ENCODE results near the gene HOXD10.

HOXD10 gene

DNA sequence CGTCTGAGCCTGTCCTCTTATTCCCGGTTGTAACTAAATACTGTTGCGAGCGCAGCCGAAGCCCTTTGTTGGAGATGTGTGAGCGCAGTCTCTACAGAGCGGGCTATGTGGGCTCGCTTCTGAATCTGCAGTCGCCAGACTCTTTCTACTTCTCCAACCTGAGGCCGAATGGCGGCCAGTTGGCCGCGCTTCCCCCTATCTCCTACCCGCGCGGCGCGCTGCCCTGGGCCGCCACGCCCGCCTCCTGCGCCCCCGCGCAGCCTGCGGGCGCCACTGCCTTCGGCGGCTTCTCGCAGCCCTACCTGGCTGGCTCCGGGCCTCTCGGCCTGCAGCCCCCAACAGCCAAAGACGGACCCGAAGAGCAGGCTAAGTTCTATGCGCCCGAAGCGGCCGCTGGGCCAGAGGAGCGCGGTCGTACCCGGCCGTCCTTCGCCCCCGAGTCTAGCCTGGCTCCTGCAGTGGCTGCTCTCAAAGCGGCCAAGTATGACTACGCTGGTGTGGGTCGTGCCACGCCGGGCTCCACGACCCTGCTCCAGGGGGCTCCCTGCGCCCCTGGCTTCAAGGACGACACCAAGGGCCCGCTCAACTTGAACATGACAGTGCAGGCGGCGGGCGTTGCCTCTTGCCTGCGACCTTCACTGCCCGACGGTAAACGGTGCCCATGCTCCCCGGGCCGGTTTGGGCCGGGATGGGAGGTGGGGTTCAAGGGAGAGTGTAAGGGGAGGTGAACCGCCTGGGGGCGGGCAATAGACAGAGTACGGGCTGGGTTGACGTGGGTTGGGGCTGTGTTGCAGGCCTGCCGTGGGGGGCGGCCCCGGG lies 16.6 kb upstream of the HOXD10 start, which contains the start of gene HOXD12:
TSS of gene HOXD12 (plus strand) at position 68 of the 819 bp plus-strand sequence. CDS start at position 75, 7 bp downstream.
- no peak within 1 kb of the TSS for H3K4me3 ChIP-seq (replicated peaks in 1 of 2; ENCODE audit: low read depth in 2 of 2, low read length in 2 of 2)
- DNase-seq (ENCODE audit: low read depth in 2 of 2), result no peak
- TF ChIP-seq, protein P1, sequence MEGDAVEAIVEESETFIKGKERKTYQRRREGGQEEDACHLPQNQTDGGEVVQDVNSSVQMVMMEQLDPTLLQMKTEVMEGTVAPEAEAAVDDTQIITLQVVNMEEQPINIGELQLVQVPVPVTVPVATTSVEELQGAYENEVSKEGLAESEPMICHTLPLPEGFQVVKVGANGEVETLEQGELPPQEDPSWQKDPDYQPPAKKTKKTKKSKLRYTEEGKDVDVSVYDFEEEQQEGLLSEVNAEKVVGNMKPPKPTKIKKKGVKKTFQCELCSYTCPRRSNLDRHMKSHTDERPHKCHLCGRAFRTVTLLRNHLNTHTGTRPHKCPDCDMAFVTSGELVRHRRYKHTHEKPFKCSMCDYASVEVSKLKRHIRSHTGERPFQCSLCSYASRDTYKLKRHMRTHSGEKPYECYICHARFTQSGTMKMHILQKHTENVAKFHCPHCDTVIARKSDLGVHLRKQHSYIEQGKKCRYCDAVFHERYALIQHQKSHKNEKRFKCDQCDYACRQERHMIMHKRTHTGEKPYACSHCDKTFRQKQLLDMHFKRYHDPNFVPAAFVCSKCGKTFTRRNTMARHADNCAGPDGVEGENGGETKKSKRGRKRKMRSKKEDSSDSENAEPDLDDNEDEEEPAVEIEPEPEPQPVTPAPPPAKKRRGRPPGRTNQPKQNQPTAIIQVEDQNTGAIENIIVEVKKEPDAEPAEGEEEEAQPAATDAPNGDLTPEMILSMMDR (IDR thresholded peaks at IDR 0.05; ENCODE audit: low read depth, low read length), result no peak

DNA sequence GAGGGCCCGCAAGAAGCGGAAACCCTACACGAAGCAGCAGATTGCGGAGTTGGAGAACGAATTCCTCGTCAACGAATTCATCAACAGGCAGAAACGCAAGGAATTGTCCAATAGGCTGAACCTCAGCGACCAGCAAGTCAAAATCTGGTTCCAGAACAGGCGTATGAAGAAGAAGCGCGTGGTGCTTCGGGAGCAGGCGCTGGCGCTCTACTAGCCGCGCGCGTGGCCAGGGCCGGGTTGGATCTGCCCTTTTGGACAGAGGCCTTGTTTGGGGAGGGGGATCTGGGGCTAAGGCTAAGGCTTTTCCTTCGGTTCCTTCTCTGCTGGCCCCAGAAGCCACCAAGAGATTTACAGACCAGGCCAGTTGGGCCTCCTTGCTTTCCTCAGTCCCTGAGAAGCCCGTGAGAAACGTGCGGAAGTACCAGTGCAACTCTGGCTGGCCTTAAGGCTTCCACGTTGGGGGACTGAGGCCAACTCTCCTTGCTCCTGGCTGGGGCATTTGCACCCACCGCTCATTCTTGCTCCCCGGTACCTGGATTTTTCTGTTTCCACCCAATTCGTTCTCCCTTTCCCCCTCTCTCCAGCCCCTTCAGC lies 15.9 kb upstream of the HOXD10 start:
- H3K4me3 ChIP-seq (replicated peaks in 1 of 2; ENCODE audit: low read depth in 2 of 2, low read length in 2 of 2), result no peak overlapping the region
- TF ChIP-seq, protein P1 (IDR thresholded peaks at IDR 0.05; ENCODE audit: low read depth, low read length), result no peak
- DNase-seq (ENCODE audit: low read depth in 2 of 2), result no peak

DNA sequence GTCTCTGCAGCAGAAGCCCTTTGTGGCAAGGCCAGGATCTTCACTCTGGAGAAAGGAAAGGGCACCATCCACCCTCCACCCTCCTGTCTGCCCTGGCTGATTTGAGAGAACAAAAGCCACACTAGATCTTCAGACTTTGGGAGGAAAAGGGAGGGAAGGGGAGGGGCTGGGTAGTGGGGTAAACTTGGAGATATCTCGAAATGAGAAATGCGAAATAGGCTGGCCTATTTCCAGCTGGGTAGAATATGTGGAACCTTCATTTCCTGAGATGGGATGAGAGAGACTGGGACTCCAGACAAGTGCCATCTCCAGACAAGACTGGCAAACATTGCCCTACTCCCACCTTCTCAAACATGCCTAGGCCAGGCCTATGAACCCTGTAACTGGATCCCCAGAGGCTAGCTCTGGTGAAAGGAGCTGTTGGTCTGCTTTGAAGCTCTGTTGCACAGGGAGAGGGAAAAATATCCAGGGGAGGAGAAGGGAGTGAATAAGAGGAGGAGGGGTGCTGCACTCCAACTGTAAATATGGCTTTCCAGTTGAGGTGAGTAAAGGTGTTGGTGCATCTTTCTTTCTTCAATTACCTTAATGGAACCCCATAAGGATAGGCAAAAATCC lies 15.3 kb upstream of the HOXD10 start:
- no peak for DNase-seq (ENCODE audit: low read depth in 2 of 2)

DNA sequence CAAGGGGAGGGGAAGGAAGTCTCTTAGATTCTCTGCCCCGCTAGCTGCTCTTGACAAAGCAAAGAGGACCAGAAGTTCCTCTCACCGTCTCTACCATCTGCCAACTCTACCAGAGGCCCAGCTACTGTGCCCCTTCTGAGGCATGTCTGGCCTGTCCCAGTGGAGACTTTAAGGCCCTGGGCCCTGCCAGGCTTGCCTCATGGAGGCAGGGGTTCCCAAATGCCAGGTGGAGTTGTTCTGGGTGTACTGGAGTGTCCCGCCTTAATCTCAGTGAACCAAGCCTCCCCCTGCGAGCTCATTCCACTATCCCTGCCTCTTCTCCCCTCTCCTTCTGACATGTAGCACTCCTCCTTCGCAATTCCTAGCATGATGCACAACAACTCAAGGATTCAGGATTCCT lies 14.7 kb upstream of the HOXD10 start:
- no peak overlapping the region for H3K4me3 ChIP-seq (replicated peaks in 1 of 2; ENCODE audit: low read depth in 2 of 2, low read length in 2 of 2)
- DNase-seq (ENCODE audit: low read depth in 2 of 2), result no peak
- TF ChIP-seq, protein P1 (IDR thresholded peaks at IDR 0.05; ENCODE audit: low read depth, low read length), result no peak

More for the DNA sequence above, 15.3 kb upstream of the HOXD10 start:
- no peak overlapping the region for H3K4me3 ChIP-seq (replicated peaks in 1 of 2; ENCODE audit: low read depth in 2 of 2, low read length in 2 of 2)
- TF ChIP-seq, protein P1 (IDR thresholded peaks at IDR 0.05; ENCODE audit: low read depth, low read length), result no peak

DNA sequence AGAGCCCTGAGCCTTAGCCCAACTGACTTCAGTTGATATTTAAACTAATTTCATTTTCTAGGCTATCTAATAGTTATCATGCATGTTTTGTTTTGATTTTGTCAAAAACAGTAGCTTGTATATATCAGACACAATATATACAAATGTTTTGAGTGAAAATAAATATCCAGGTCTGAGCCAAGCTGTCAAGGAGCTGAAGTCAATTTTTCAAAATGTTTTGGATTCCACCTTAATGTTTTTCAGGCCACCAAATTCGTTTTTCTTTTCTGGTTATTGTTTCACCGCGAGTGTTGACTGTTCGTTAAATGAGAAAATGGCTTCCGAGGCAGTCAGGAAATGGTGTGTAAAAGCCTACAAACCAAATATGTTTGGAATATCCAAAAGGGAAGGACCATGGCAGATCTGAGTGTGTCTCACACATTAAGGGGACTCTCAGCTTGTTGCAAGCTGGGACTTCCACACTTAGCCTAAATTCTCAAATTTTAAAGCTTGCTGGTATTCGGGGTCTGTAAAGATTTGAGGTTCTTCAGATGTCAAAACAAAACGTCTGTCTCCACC lies 14.2 kb upstream of the HOXD10 start:
- H3K4me3 ChIP-seq (replicated peaks in 1 of 2; ENCODE audit: low read depth in 2 of 2, low read length in 2 of 2), result no peak overlapping the region
- DNase-seq (ENCODE audit: low read depth in 2 of 2), result no peak
- TF ChIP-seq, protein P1 (IDR thresholded peaks at IDR 0.05; ENCODE audit: low read depth, low read length), result no peak

DNA sequence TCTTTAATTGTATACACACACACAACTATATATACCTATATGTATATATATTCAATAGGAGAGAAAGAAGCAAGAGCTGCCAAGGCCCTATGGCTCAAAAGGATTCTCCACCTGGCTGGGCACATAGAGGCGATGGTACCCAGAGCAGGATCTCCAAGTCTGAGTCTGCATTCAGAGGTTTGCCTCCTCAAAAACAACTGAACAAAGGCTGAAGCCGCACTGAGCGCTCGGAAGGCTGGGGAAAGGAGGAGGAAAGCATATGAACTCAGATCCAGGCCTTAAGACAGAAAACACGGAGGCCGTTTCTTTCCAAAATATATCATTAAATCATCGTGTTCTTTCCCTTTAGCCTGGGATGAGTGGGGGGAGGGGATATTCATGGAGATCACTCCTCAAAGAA lies 13.4 kb upstream of the HOXD10 start:
- DNase-seq (ENCODE audit: low read depth in 2 of 2), result no peak

More for the DNA sequence above, 13.4 kb upstream of the HOXD10 start:
- TF ChIP-seq, protein P1 (IDR thresholded peaks at IDR 0.05; ENCODE audit: low read depth, low read length), result no peak
- H3K4me3 ChIP-seq (replicated peaks in 1 of 2; ENCODE audit: low read depth in 2 of 2, low read length in 2 of 2), result no peak overlapping the region
